GM12878 (cell line): ENCODE results near the gene BMP2K. TPM values are rescaled to one million over a fixed set of nuclear protein-coding genes. Genes with fewer than 3 reads are reported as not detected.

ENCODE experiments used
- ATAC-seq: fragments of 200-7000 bp; cut with Tn5 transposase; 3 replicates; pipeline ENCODE4 v1.9.1; 2020; ENCODE audit warnings: mild to moderate bottlenecking, moderate library complexity
- BruUV-seq: library from RNA; stranded (reverse); fragments of 400-500 nt; replicated peaks from 2 replicates; lab custom pipeline; 2021; lab: Mats Ljungman, UMichigan
- CTCF ChIA-PET: fragments of 300-600 bp; sonication (Branson Sonifier 250); formaldehyde crosslinking; extraction: SDS; loops from one replicate; lab custom pipeline; 2021; ENCODE audit warnings: inconsistent platforms; lab: Yijun Ruan, JAX
- POLR2A ChIA-PET: fragments of 350-600 bp; formaldehyde crosslinking; extraction: SDS; loops from one replicate; lab custom pipeline; 2021; ENCODE audit warnings: inconsistent platforms; lab: Charles Lee
- RAD21 ChIA-PET: fragments of 300-600 bp; sonication (Branson Sonifier 250); formaldehyde crosslinking; loops from one replicate; lab custom pipeline; 2023; ENCODE audit warnings: antibody characterized with exemption; ENCODE audit not compliant: unreplicated experiment; lab: Charles Lee
- SMC1A ChIA-PET: fragments of 300-600 bp; sonication (Branson Sonifier 250); formaldehyde crosslinking; loops from one replicate; lab custom pipeline; 2023; ENCODE audit not compliant: unreplicated experiment, uncharacterized antibody; lab: Charles Lee
- DNase-seq: peaks from one replicate; pipeline ENCODE4 v3.0.0-alpha.2; 2011; ENCODE audit warnings: low read depth, low spot score
- FAIRE-seq: peaks from 3 replicates; lab custom pipeline; 2011; peaks lifted over from hg19 to GRCh38; lab: Jason Lieb, UNC
- H2AFZ ChIP-seq: 2 replicates; pipeline ENCODE4 v1.6.0; 2011; ENCODE audit warnings: low read depth, low read length, control low read depth; ENCODE audit not compliant: control insufficient read depth
- H3K27ac ChIP-seq: 2 replicates; pipeline ENCODE4 v1.5.1; 2011; ENCODE audit warnings: control low read depth; ENCODE audit not compliant: control insufficient read depth, insufficient read depth
- H3K27me3 ChIP-seq, 2 experiments: replicated peaks in 1 of 2; 2 replicates each; pipeline versions ENCODE4 v1.6.0 to v1.6.1; 2011; ENCODE audit warnings: low read length in 1 of 2; ENCODE audit not compliant: control insufficient read depth in 2 of 2, insufficient read depth in 2 of 2
- H3K36me3 ChIP-seq, 2 experiments: 2 replicates each; pipeline ENCODE4 v1.5.1; 2011; ENCODE audit warnings: low read length in 1 of 2; ENCODE audit not compliant: control insufficient read depth in 2 of 2, insufficient read depth in 2 of 2
- H3K4me1 ChIP-seq: 2 replicates; pipeline ENCODE4 v1.6.1; 2011; ENCODE audit warnings: mild to moderate bottlenecking, low read length, moderate library complexity, mixed read lengths; ENCODE audit not compliant: control insufficient read depth, insufficient read depth
- H3K4me2 ChIP-seq: 2 replicates; pipeline ENCODE4 v1.6.0; 2011; ENCODE audit warnings: control low read depth; ENCODE audit not compliant: control insufficient read depth, insufficient read depth
- H3K4me3 ChIP-seq: fragments of 200-600 bp; sonication (generic); 2 replicates; pipeline ENCODE4 v1.5.1; 2016
- H3K79me2 ChIP-seq: 2 replicates; pipeline ENCODE4 v1.6.0; 2011; ENCODE audit warnings: low read length; ENCODE audit not compliant: control insufficient read depth, insufficient read depth
- H3K9ac ChIP-seq: 2 replicates; pipeline ENCODE4 v1.8.0; 2011; ENCODE audit warnings: low read length, control low read depth, mixed read lengths; ENCODE audit not compliant: control insufficient read depth, insufficient read depth
- H3K9me3 ChIP-seq: replicated peaks from 3 replicates; pipeline ENCODE4 v1.5.1; 2011; ENCODE audit warnings: mild to moderate bottlenecking, low read length; ENCODE audit not compliant: control insufficient read depth, insufficient read depth
- H4K20me1 ChIP-seq: 2 replicates; pipeline ENCODE4 v1.6.0; 2011; ENCODE audit not compliant: control insufficient read depth, insufficient read depth
- CEBPB ChIP-seq, 2 experiments: fragments of 150-350 bp in 1 of 2; IDR thresholded peaks; 2 replicates each; pipeline ENCODE4 v1.6.1; 2012 to 2014; ENCODE audit warnings: low read depth in 2 of 2, low read length in 2 of 2, borderline replicate concordance in 1 of 2, inconsistent platforms in 1 of 2
- CTCF ChIP-seq, 3 experiments: IDR thresholded peaks in 2 of 3; conservative IDR thresholded peaks in 1 of 3; 2 replicates each; pipeline ENCODE4 v1.5.1; 2011; ENCODE audit warnings: low read depth in 3 of 3, low read length in 3 of 3, mild to moderate bottlenecking in 3 of 3, control low read depth in 2 of 3, moderate library complexity in 2 of 3, inconsistent platforms in 1 of 3, mixed read lengths in 1 of 3; ENCODE audit not compliant: control insufficient read depth in 2 of 3, insufficient read depth in 1 of 3; ENCODE audit errors: extremely low read depth in 1 of 3
- ETV6 ChIP-seq, 2 experiments: fragments of 450-650 bp in 1 of 2; IDR thresholded peaks in 1 of 2; conservative IDR thresholded peaks in 1 of 2; 2 replicates each; pipeline ENCODE4 v1.6.1; 2014; ENCODE audit warnings: antibody characterized with exemption in 1 of 2, borderline replicate concordance in 1 of 2, low read depth in 1 of 2, mild to moderate bottlenecking in 1 of 2, moderate library complexity in 1 of 2
- GATAD2B ChIP-seq: fragments of 450-650 bp; conservative IDR thresholded peaks from 2 replicates; pipeline ENCODE4 v1.6.1; 2017; ENCODE audit warnings: low read depth, mild to moderate bottlenecking, moderate library complexity
- IKZF2 ChIP-seq, 2 experiments: fragments of 450-650 bp; IDR thresholded peaks; 2 replicates each; pipeline ENCODE4 v1.6.1; 2017; ENCODE audit warnings: mild to moderate bottlenecking in 2 of 2, moderate library complexity in 2 of 2
- IRF4 ChIP-seq: IDR thresholded peaks from 2 replicates; pipeline ENCODE4 v1.6.1; 2011; ENCODE audit warnings: low read depth, low read length
- MEF2A ChIP-seq: IDR thresholded peaks from 2 replicates; pipeline ENCODE4 v1.6.1; 2011; ENCODE audit warnings: low read depth, mild to moderate bottlenecking, low read length, moderate library complexity; ENCODE audit not compliant: insufficient read depth
- NFXL1 ChIP-seq: fragments of 450-650 bp; IDR thresholded peaks from 2 replicates; pipeline ENCODE4 v1.6.1; 2017; ENCODE audit warnings: antibody characterized with exemption, mild to moderate bottlenecking, borderline replicate concordance
- NR2C2 ChIP-seq: IDR thresholded peaks from 2 replicates; pipeline ENCODE4 v1.6.1; 2011; ENCODE audit warnings: borderline replicate concordance, low read depth; ENCODE audit not compliant: control insufficient read depth, insufficient read length
- RAD21 ChIP-seq: IDR thresholded peaks from 2 replicates; pipeline ENCODE4 v1.6.1; 2011; ENCODE audit warnings: mild to moderate bottlenecking, low read depth, low read length, moderate library complexity; ENCODE audit not compliant: insufficient read depth
- SRF ChIP-seq, 2 experiments: IDR thresholded peaks; 2 replicates each; pipeline ENCODE4 v1.6.1; 2011; ENCODE audit warnings: low read depth in 2 of 2, low read length in 2 of 2, mild to moderate bottlenecking in 1 of 2, moderate library complexity in 1 of 2
- STAT1 ChIP-seq: fragments of 450-650 bp; conservative IDR thresholded peaks from 2 replicates; pipeline ENCODE4 v1.6.1; 2014; ENCODE audit warnings: antibody characterized with exemption, mild to moderate bottlenecking
- TARDBP ChIP-seq: IDR thresholded peaks from 2 replicates; pipeline ENCODE4 v1.6.1; 2016; ENCODE audit warnings: borderline replicate concordance
- TCF12 ChIP-seq: IDR thresholded peaks from 2 replicates; pipeline ENCODE4 v1.6.1; 2011; ENCODE audit warnings: low read depth, mild to moderate bottlenecking, low read length
- USF1 ChIP-seq: IDR thresholded peaks from 2 replicates; pipeline ENCODE4 v1.6.1; 2011; ENCODE audit warnings: borderline replicate concordance, low read depth, mild to moderate bottlenecking, moderate library complexity, mixed read lengths, low read length; ENCODE audit not compliant: insufficient read depth; ENCODE audit errors: extremely low read length
- YBX1 ChIP-seq: fragments of 450-650 bp; IDR thresholded peaks from 2 replicates; pipeline ENCODE4 v1.6.1; 2016; ENCODE audit warnings: antibody characterized with exemption
- ZBED1 ChIP-seq: IDR thresholded peaks from 2 replicates; pipeline ENCODE4 v1.6.1; 2016; ENCODE audit warnings: borderline replicate concordance
- WGBS: methylation state at CpG from one replicate; pipeline ENCODE4 v1.1.6; 2016; ENCODE audit warnings: low lambda C conversion rate; ENCODE audit not compliant: insufficient replicate concordance, insufficient coverage; ENCODE audit errors: missing lambda C conversion rate; 5-methylcytosine and 5-hydroxymethylcytosine counted together
- in situ Hi-C: fragments of 300-500 bp; cut with MboI; formaldehyde crosslinking; loops from 9 replicates; pipeline ENCODE4 v1.14.3; 2018; ENCODE audit warnings: mixed read lengths
- intact Hi-C: fragments of 100-400 bp; cut with micrococcal nuclease; formaldehyde crosslinking; loops from one replicate; pipeline ENCODE4 v1.14.2; 2022; ENCODE audit not compliant: unreplicated experiment
- polyA plus RNA-seq, 11 experiments: library from polyadenylated mRNA; depleted of rRNA in 4 of 11; unstranded in 6 of 11; stranded (reverse) in 5 of 11; fragments of >200 nt; fragmentation: Nextera tagmentation in 4 of 11; fragmentation: Illumina TruSeq in 1 of 11; extraction: Ambion mirVana in 4 of 11; extraction: Trizol in 1 of 11; gene quantifications; 1 replicate in 1 of 11; 2 replicates in 10 of 11; pipeline versions ENCODE4 v1.2.1 to v1.2.3, GENCODE V29; 2011 to 2016; ENCODE audit warnings: inconsistent platforms in 2 of 11, missing spikeins in 2 of 11, low read depth in 1 of 11
- total RNA-seq, 4 experiments: library from RNA; depleted of rRNA in 3 of 4; stranded (reverse); fragments of >200 nt in 3 of 4; fragmentation: Illumina TruSeq in 1 of 4; extraction: Trizol in 1 of 4; gene quantifications; 2 replicates each; pipeline versions ENCODE4 v1.2.1 to v1.2.3, GENCODE V29; 2013 to 2021

The BMP2K gene
- total and polyA plus RNA-seq, 10 of the 15 experiments (the other 5 are each of a cell fraction or from before 2014, with no cell fraction given) = 3.3 to 84.6 (median 24.8) TPM

- TF ChIP-seq USF1 (no peak), GATAD2B (no peak), NR2C2 (no peak), STAT1 (no peak), YBX1 (no peak), TARDBP (no peak), NFXL1 (no peak), IRF4 (no peak), TCF12 (no peak)
Measured at GRCh38 chr4:78922207-78922606, 146.1 kb downstream of the BMP2K start (continued).

- ChIA-PET CTCF (interaction anchor here (1.2 to 2.3 kb wide), 4 partner anchors 8 to 311 kb away, joined by 3 to 8 read pairs (median 7); partner anchors contain the start of gene PAQR3), POLR2A (no interaction called here), RAD21 (interaction anchor here (1.1 to 2.4 kb wide), 2 partner anchors 15 to 964 kb away, joined by 3 to 5 read pairs; no protein-coding TSS in a partner anchor), SMC1A (interaction anchor here (0.7 kb wide), 2 partner anchors 11 to 420 kb away, joined by 3 read pairs; no protein-coding TSS in a partner anchor)
- H2AFZ ChIP-seq = peak overlapping the region; percentile 37
- H3K4me2 ChIP-seq = no peak overlapping the region
- no peak overlapping the region for H3K9ac ChIP-seq
- FAIRE-seq = peak; percentile 76
- no peaks in the 10 kb centered on the region for H3K27me3 ChIP-seq
- H3K36me3 ChIP-seq = no peaks in the 10 kb centered on the region; a peak in 2 of 4 replicates
- no peak overlapping the region for H3K27ac ChIP-seq
- intact Hi-C loops (loop anchor here (10.0 kb wide), 1 partner anchor 969 kb away; no protein-coding TSS in a partner anchor), in situ Hi-C loops (no loop called here)
- no peaks in the 10 kb centered on the region for H3K4me1 ChIP-seq
- no peaks in the 10 kb centered on the region for H4K20me1 ChIP-seq
- H3K4me3 ChIP-seq = no peak overlapping the region
- BruUV-seq = no TSS peak
- WGBS = 65% methylated on average over 4 of the region's 4 CpGs
- H3K79me2 ChIP-seq = no peaks in the 10 kb centered on the region
- no peaks in the 10 kb centered on the region for H3K9me3 ChIP-seq
- peak; percentile 59; the same call in 2 of the 3 replicates for ATAC-seq
- no peak for DNase-seq
- TF ChIP-seq IKZF2 (IDR thresholded peaks at IDR 0.05) = no peak
- TF ChIP-seq CTCF (IDR thresholded peaks at IDR 0.05 in 2 of 3, conservative IDR thresholded peaks at IDR 0.05 in 1 of 3; ENCODE audit: control insufficient read depth in 2 of 3, extremely low read depth in 1 of 3, insufficient read depth in 1 of 3, low read depth in 3 of 3, low read length in 3 of 3) = peak; percentile 5 to 21 (median 12); a peak in 1 of 6 replicates
- no peak for TF ChIP-seq ETV6 (conservative IDR thresholded peaks at IDR 0.05 in 1 of 2, IDR thresholded peaks at IDR 0.05 in 1 of 2; ENCODE audit: borderline replicate concordance in 1 of 2, low read depth in 1 of 2)
- no peak for TF ChIP-seq MEF2A
- peak; percentile 37; the same call in 1 of the 2 replicates for TF ChIP-seq RAD21
- TF ChIP-seq ZBED1 = no peak
- TF ChIP-seq SRF (IDR thresholded peaks at IDR 0.05; ENCODE audit: low read depth in 2 of 2, low read length in 2 of 2) = no peak
- no peak for TF ChIP-seq CEBPB (IDR thresholded peaks at IDR 0.05; ENCODE audit: borderline replicate concordance in 1 of 2, low read depth in 2 of 2, low read length in 2 of 2)
Measured at GRCh38 chr4:78923464-78924312, 147.5 kb downstream of the BMP2K start.
